H1 (cell line): ENCODE results near the gene CXXC5.

Source experiments
- EZH2 ChIP-seq: fragments of 200-600 bp; sonication (generic); IDR thresholded peaks from 2 replicates; pipeline ENCODE4 v1.7.1; 2012; ENCODE audit warnings: low read depth, mild to moderate bottlenecking, moderate library complexity, low read length, inconsistent platforms; ENCODE audit not compliant: severe bottlenecking
- MAX ChIP-seq: IDR thresholded peaks from 2 replicates; pipeline ENCODE4 v1.6.1; 2012; ENCODE audit warnings: inconsistent platforms
- POLR2A ChIP-seq, 2 experiments: IDR thresholded peaks; 1 replicate in 1 of 2; 2 replicates in 1 of 2; pipeline ENCODE4 v1.6.1; 2011; ENCODE audit warnings: low read depth in 2 of 2, low read length in 2 of 2, mild to moderate bottlenecking in 2 of 2; ENCODE audit errors: control extremely low read depth in 1 of 2
- ZNF274 ChIP-seq: IDR thresholded peaks from 2 replicates; pipeline ENCODE4 v1.7.0; 2012; ENCODE audit warnings: low read length, borderline replicate concordance; ENCODE audit errors: extremely low read depth
- TF ChIP-seq, protein P1 (sequence below), 3 experiments: IDR thresholded peaks; 1 replicate in 2 of 3; 2 replicates in 1 of 3; pipeline versions ENCODE4 v1.5.1 to v1.6.1; 2011; ENCODE audit warnings: low read length in 3 of 3, mild to moderate bottlenecking in 3 of 3, inconsistent platforms in 2 of 3, low read depth in 1 of 3, moderate library complexity in 1 of 3; ENCODE audit not compliant: insufficient read depth in 1 of 3; ENCODE audit errors: control extremely low read depth in 1 of 3

- TF ChIP-seq POLR2A (IDR thresholded peaks at IDR 0.05; ENCODE audit: control extremely low read depth in 1 of 2, low read depth in 2 of 2, low read length in 2 of 2) (no peak), ZNF274 (no peak), EZH2 (no peak), MAX (no peak)
- TF ChIP-seq, protein P1, sequence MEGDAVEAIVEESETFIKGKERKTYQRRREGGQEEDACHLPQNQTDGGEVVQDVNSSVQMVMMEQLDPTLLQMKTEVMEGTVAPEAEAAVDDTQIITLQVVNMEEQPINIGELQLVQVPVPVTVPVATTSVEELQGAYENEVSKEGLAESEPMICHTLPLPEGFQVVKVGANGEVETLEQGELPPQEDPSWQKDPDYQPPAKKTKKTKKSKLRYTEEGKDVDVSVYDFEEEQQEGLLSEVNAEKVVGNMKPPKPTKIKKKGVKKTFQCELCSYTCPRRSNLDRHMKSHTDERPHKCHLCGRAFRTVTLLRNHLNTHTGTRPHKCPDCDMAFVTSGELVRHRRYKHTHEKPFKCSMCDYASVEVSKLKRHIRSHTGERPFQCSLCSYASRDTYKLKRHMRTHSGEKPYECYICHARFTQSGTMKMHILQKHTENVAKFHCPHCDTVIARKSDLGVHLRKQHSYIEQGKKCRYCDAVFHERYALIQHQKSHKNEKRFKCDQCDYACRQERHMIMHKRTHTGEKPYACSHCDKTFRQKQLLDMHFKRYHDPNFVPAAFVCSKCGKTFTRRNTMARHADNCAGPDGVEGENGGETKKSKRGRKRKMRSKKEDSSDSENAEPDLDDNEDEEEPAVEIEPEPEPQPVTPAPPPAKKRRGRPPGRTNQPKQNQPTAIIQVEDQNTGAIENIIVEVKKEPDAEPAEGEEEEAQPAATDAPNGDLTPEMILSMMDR (IDR thresholded peaks at IDR 0.05; ENCODE audit: control extremely low read depth in 1 of 3, insufficient read depth in 1 of 3, low read depth in 1 of 3, low read length in 3 of 3) = no peak
Observed at GRCh38 chr5:139611703-139612584, 36.2 kb upstream of the CXXC5 start.
